ENCODE results near the gene MID1IP1. TPM values are rescaled to one million over a fixed set of nuclear protein-coding genes. Genes with fewer than 3 reads are reported as not detected.

Gene MID1IP1
- total RNA-seq, 2 experiments from 2014 or later, result 63.5 to 67.5 TPM

GRCh38 chrX:38848671-38849455 is 47.6 kb downstream of the MID1IP1 start:
- ChIA-PET CTCF (interaction anchor here (1.1 kb wide), 1 partner anchor 9 kb away, joined by 3 read pairs; no protein-coding TSS in a partner anchor), POLR2A (no interaction called here)
- peaks cover 11% of the 10 kb centered on the region for H3K4me1 Mint-ChIP-seq (ENCODE audit: low read depth)
- H3K27me3 Mint-ChIP-seq (ENCODE audit: low read depth), result no peaks in the 10 kb centered on the region
- DNase-seq, result no peak
- ATAC-seq, result no peak
- no peak overlapping the region for H3K4me3 Mint-ChIP-seq
- H3K36me3 Mint-ChIP-seq (ENCODE audit: low read depth), result no peaks in the 10 kb centered on the region
- H3K27ac Mint-ChIP-seq, result no peak overlapping the region
- H3K9me3 Mint-ChIP-seq (ENCODE audit: insufficient read depth), result no peaks in the 10 kb centered on the region

- Mint-ChIP-seq H3K4me3 (no peak overlapping the region), H3K4me1 (ENCODE audit: low read depth) (peaks cover 7% of the 10 kb centered on the region), H3K27ac (no peak overlapping the region), H3K9me3 (ENCODE audit: insufficient read depth) (no peaks in the 10 kb centered on the region), H3K36me3 (ENCODE audit: low read depth) (no peaks in the 10 kb centered on the region), H3K27me3 (ENCODE audit: low read depth) (no peaks in the 10 kb centered on the region)
- POLR2A ChIA-PET, result no interaction called here
- ATAC-seq, result no peak
- CTCF ChIA-PET, result no interaction called here
- no peak for DNase-seq
Measured at GRCh38 chrX:38850807-38851544, 49.7 kb downstream of the MID1IP1 start.

GRCh38 chrX:38854305-38854704 is 53.0 kb downstream of the MID1IP1 start:
- DNase-seq (no peak), ATAC-seq (no peak)
- ChIA-PET POLR2A (no interaction called here), CTCF (no interaction called here)
- Mint-ChIP-seq H3K9me3 (ENCODE audit: insufficient read depth) (no peaks in the 10 kb centered on the region), H3K4me3 (no peak overlapping the region), H3K27ac (no peak overlapping the region), H3K4me1 (ENCODE audit: low read depth) (no peaks in the 10 kb centered on the region), H3K27me3 (ENCODE audit: low read depth) (no peaks in the 10 kb centered on the region), H3K36me3 (ENCODE audit: low read depth) (no peaks in the 10 kb centered on the region)

Other genes starting within 250 kb of the MID1IP1 start
- not detected for gene TSPAN7, start 239.9 kb upstream of the MID1IP1 start, total RNA-seq